GM19023 (cell line): ENCODE data around the gene GSDME.
"Not testable (repeated sequence)": the region's sequence is repeated elsewhere in the genome, so short reads cannot be mapped to it uniquely, and the experiment has no call there.

Experiments used
- ATAC-seq: cut with Tn5 transposase; IDR thresholded peaks from one replicate; pipeline ENCODE4 v1.9.1; 2021; ENCODE audit warnings: mild to moderate bottlenecking, moderate library complexity; ENCODE audit not compliant: unreplicated experiment

GSDME gene

DNA sequence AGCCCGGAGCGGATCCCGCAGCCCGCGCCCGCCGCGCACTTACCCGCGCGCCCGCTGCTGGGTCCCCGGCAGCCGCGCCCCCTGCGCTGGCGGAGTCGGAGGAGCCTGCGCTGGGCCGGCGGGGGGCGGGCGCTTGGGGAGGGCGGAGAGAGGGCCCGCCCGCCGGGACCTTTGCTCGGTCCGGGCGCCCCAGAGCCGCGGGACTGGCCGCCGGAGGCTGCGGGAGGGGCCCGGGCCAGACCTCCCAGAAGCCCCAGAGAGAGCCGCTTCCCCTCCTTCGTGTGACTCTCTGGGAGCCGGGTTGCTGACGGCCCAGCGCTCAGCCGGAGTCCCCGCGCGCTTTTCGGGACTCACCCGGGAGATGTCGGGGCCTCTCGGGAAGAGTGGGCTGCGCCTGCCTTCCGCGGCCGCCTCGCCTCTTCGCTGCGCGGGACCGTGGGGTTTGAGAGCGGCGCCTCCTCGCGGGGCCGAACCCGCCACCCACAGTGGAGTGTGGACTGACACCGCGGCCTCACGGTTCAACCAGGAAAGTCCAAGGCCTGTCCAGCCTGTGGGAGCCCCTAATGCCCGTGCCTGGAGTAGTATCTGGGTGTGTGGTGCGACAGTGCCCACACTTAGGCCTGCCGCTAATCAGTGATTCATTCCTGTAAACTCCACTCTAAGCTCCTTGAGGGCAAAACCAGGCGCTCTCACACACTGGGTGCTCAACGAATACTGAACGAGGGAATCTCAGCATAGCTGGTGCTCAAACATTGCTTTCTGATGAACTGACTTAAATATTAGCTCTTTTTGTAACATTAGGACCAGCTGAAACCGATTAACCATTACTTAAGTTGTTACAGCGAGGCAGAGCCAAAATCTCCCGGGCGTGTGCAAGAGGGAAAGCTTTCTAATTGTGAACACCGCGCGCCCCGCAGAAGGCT lies at the start of gene GSDME:
Gene GSDME, minus strand, starts transcription at position 112 of the 923 bp plus-strand sequence. CDS start 7,690 bp downstream, outside the sequence.
- ATAC-seq, result peak; percentile 80

DNA sequence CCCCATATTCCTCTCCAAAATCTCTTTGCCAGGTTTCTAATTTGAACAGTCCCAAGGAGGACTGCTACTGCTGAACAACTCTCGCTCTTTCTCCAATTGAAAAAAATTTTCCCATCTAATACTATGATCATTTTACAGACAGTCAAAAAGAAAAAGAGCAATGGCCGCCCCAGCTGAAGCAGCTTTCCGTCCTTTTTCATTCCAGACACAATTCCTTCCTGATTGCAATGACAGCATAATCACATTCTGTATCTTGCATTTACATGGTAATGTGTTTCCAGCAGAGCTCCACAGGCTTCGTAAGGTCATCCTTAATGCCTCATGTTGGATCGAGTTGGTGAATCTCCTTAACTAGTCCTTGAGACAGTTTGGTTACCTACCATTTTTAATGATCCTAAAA lies 45.0 kb upstream of the GSDME start:
- ATAC-seq, result no peak

DNA sequence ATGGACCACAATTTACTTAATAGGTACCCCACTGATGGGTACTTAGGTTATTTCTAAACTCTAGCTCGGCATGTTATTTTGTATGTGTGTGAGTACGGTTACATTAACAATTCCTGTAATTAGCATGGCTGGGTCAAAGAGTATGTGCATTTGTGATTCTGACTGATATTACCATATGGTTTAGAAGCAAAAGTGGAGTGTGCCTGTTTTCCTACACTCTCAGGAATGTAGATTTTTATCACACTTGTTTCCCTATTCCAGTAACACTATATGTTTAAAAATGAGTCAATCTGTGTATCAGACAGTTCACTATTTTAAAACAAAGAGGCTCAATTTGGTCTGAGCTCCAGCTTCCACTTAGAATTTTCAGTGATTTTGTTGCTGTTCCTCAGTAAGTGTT lies 44.6 kb upstream of the GSDME start:
- no peak for ATAC-seq

DNA sequence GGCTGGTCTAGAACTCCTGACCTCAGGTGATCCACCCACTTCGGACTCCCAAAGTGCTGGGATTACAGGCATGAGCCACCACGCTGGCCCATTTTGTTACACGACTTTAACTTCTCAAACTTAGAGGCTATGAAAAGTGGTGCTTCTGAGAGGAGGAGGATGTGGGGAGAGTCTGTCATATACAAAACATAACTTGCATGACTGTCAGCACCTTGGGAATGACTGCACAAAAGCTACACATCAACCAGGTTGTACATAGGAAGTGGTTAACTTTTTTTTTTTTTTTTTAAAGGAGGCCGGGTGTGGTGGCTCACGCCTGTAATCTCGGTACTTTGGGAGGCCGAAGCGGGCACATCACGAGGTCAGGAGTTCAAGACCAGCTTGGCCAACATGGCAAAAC lies 43.4 kb upstream of the GSDME start:
- no peak for ATAC-seq

DNA sequence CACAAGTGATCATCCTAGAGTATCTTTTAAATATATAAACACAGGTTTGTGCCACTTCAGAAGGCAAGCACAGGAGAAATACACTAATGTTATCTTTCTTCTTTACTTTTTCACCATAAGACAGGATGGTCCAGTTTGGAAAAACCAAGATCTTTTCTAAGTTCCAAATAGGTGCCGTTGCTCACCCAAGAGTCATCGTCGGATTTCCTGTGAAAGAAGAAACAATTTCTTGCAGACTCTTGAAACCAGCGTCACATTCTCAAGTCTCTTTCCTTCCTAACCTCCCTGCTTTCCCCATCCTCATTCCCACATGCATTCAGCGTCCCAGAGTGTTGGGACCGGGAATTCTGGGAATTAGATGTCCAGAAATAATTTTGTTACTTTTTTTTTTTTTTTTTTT lies 42.8 kb upstream of the GSDME start:
- no peak for ATAC-seq

DNA sequence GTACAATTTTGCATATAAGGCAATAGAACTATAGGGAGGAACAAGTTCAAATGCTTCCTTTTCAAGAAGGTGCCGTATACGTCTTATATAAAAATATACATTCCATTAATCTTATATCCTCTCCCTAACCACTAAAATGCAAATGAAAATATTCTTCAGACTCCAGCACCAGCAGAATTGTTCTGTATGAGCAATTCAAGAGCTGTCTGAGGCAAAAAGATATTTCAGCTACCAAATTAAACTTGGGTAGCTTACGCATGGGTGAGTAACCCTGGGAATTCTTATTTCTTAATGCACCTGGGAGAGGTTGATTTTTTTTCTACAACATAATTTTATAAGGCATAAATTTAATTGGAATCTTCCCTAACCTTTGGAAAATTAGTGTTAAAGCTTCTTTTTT lies 42.2 kb upstream of the GSDME start:
- no peak for ATAC-seq

DNA sequence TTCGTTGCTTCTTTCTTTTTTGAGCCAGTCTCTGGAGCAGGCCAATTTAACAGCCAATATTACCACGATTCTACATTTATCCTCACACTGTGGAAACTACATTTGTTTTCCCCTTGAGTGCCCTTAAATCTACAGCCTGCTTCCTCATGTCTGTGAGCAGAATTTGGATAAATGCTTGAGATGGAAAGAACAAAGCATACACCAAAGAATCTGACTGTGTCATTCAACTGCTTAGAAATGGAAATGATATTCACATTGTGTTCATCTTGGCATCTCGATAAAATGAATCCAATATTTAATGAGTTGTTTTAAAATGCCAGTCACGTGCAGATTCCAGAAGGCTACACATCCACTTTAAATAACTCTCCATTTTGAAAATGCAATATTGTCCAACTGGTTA lies 41.0 kb upstream of the GSDME start:
- ATAC-seq, result no peak

DNA sequence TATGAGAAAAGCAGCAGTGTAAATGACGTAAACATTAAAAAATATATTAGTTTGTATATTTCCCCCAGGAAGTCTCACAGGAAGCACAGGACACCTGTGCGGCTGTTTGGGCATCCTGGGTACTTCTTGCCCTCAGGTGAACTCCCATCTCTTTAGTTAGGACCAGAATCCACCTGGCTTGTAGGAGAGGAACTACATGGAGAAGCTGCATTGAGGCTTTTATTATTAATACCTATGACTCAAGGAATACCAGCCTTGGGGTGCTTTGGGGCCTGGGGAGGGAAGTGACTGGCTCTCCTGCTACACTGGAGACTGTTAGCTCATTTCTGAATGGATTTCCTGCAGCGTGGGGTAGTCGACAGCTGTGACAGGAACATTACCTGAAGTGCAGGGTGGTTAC lies 40.0 kb upstream of the GSDME start:
- ATAC-seq, result no peak

DNA sequence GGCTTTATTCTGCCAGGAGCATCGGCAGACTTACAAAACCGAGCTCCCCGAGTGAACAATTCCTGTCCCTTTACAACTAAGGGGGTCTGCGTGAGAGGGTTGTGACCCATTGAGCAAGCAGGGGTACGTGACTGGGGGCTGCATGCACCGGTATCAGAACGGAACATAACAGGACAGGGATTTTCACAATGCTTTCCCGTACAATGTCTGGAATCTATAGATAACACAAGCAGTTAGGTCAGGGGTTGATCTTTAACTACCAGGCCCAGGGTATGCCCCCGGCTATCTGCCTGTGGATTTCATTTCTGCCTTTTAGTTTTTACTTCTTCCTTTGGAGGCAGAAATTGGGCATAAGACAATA lies 38.1 kb upstream of the GSDME start:
- no peak for ATAC-seq

DNA sequence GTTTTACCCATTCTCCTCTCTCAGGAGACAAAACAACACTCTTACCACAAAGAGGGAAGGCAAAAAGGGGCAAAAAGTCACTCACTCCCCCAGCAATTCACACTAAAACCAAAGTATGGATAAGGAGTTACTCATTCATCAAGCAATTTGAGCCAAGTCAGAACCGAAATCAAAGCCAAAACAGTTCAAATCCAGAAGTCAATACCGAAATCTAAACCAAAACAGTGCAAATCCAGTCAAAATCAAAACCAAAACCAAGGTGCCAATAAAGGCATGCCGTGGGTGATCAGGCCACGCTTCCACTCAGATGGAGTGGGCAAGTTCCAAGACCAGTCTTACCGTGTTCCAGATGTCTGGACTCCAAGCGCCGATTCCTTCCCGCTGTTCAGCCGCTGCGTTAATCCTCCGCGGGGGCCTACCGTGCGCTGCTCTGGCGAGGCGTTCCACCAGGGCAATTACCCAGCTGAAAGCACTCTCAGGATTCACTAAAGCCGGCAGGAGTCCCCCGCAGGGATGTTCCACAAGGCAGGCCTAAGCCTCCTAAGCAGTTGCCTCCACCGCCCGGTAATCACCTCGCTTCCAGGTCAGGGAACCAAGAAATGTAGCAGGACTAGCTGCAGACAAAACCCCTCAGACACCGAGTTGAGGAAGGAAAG lies 37.6 kb upstream of the GSDME start:
- ATAC-seq, result not testable (repeated sequence)

DNA sequence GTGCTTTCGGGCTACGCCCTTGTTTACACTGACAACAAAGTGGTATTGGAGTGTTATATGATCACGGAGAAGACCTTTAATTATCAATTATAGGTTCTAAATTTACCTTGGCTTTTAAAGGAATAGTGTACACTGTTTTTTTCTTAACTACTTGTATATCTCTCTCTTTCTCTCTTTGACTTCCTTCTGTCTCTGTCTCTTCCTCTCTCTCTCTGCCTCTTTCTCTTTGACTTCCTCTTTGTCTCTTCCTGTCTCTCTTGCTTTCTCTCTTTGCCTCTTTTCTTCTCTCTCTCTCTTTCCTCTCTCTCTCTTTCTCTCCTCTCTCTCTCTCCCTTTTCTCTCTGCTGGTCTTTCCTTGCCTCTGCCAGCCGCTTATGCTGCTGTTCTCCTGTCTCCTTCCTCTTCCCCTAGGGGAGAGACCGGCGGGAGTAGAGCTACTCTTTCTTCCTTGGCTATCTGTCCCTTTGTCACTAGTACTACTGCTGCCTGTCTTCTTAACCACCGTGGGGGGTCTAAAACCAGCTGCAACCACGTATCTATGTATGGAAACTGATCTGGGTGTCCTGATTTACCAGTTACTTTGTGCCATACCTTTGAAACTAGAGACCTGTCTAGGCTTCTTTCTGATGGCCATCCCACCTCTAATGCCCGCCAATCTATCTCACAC lies 36.9 kb upstream of the GSDME start:
- ATAC-seq, result no peak

DNA sequence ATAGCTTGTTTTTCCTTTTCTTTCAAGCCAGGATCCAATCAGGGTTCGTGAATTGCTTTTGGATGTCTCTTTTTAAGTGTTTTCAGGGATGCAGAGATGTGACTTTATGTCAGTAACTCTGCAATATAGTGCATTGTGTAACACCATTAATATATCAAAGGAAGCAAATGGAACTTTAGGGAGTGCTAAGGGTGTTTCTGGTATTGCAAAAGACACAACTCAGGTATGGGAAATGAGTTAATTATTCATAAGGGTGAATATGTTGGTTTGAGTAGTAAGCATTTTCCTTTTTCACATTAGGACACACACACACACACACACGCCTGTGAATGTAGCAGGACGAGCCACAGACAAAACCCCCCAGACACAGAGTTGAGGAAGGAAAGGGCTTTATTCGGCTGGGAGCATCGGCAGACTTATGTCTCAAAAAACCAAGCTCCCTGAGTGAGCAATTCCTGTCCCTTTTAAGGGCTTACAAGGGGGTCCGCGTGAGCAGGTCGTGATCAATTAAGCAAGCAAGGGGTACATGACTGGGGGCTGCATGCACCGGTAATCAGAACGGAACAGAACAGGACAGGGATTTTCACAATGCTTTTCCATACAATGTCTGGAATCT lies 31.8 kb upstream of the GSDME start:
- no peak for ATAC-seq

DNA sequence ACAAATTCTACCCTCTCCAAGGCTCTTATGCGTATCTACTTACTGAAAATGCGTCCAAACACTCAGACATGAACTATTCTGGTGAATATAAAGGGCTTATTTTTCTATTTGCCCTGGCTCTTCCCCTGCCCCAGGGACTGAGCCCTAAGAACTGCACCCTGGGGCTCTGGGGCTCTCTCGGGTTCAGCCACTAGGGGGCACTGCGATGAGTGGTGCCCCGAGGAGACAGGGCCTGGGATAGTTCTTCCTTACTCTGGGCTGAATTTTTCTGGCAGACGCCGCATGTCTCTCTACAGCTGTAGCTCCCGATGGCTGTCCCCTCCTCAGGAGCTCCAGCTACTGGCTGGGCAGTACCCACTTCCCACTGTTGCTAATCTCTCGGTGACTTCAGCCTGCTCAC lies 30.8 kb upstream of the GSDME start:
- no peak for ATAC-seq

DNA sequence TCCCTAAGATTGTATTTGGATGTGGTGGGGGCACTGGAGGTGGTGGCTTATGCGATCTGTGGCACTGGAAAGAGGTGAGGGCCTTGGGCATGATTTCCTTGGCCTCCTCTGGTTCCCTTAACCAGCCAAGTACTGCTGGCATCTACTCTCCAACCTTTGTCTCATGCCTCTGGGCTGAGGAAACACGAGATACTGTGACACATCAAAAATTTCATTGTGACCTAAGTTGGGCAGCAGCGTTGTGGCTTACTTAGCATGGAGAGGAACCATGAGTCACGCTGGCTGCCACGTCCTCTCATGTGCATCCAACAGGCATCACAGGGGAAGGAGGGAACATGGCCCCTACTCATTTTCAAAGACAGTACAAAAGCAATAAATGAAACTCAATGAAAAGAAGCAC lies 29.7 kb upstream of the GSDME start:
- ATAC-seq, result no peak

DNA sequence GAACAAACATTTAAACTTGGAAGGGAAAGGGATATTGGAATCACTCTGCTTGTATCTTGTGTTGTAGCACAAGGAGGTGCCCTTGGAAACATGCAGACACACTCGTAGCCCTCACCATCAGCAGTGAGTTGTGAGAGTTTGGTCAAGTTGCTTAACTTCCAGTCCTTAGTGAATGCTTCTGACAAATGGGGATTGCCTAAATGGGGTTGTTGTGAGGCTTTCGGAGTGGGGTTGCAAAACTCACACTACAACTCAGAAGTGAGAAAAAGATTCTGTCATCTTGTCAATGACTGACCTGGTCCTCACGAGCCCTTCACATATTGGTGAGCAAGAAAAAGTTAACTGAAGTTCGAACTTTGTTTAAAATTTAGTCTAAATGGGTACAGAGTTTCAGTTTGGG lies 29.0 kb upstream of the GSDME start:
- no peak for ATAC-seq

DNA sequence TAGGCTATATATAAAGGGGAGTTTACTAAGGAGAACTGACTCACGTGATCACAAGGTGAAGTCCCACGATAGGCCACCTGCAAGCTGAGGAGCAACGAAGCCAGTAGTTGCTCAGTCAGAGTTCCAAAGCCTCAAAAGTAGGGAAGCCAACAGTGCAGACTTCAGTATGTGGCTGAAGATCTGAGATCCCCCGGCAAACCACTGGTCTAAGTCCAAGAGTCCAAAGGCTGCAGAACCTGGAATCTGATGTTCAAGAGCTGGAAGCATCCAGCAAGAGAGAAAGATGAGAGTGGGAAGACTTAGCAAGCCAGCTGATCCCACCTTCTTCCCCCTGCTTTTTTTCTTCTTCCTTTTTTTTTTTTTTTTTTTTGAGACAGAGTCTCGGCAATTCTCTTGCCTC lies 27.0 kb upstream of the GSDME start:
- no peak for ATAC-seq

DNA sequence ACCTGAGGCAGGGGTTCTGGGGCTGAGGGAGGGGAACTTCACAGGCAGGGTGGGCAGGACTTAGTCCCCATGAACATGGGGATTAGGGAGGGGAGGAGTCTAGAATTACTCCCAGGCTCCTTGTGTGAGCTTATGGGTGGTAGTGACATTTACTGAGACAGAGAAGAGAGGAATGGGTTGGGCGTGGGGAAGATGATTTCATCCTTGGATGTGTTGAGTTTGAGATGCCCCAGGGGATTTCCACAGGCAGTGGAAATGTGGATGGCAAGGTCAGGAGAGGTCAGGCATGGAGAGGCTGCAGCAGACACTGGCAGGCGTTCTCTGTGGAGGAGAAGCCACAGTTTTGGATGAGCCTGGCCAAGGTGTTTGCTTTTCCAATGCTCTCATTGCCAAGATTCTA lies 26.4 kb upstream of the GSDME start:
- no peak for ATAC-seq

DNA sequence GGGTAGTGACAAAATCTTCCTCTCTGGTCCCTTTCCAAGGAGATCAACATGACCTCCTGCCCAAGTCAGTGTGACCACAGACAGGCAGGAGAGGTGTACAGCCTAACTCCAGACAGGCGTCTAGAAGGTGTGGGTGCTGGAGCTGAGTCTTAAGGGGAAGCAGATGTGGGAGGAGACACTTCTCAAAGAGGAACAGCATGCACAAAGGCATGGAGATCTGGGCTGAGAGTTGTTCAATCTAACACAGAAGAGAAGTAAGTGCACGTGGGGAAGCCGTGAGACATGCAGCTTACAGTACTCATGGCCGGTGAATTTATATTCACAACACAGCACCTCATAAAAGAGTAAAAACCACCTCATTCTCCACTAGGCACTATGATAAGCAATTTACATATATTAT lies 23.8 kb upstream of the GSDME start:
- ATAC-seq, result no peak

DNA sequence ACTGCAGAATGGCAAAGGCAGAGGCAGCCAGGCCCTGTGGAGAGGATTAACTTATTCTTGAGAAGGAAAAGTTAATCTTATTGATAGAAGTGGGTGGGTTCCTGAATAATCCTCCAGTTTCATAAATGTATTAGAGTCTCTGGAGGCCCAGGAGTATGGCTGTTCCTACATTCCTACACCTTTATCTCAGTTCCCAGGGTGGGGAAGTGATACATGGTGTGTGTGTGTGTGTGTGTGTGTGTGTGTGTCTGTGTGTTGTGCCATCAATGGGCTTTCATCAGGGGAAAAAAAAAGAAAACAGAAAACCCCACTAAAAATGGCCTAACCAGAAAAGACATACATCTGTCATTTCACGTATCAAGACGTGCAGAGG lies 22.0 kb upstream of the GSDME start:
- no peak for ATAC-seq

DNA sequence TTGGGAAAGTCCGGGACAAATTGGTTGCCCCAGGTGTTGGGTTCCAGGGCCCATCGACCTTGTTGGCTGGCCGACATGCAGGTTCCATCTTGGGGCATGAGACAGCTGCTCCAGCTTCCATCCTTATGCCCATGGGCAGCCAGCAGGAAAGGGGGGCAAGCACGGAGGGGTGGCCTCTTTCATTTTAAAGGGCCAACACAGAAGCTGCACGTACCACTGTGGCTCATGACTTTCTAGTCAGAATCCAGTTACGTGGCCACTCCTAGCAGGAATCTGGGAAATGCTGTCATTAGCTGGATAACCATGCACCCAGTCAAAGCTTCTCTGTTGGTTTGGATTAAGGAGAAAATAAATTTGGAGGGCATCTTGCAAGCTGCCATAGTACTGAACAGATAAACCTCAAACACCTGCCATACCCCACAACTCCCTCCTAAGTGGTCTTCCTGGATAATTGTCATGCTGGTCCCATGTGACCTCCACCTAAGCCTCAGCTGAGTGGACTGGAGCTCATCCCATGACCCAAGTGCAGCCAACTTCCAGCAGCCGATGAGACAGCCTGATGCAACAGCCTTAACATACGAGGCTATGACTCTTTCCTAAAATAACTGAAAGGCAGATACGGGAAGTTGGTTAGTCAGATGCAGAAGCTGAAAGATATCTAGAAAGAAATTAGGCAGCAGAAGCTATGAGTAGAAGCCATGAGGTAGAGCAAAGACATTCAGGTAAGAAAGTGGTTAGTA lies 21.4 kb upstream of the GSDME start:
- ATAC-seq, result no peak

DNA sequence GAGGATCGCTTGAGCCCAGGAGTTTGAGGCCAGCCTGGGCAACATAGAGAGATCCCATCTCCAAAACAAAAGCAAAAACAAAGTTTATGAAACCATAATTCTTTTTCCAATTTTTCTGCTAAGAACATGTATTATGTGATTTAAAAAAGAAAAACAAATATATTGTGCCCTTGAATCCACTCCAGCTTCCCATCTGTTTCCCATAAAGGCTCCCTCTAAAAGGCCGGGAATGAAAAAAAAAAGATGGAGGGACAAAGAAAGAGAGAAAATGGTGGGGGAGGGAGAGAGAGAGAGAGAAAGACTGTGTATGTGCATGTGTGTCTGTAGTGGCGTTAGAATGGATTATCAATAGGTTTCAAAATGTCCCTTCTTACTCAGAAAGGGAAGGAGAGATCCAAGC lies 20.5 kb upstream of the GSDME start:
- ATAC-seq, result no peak
